ENCODE results near the gene PACSIN3.

Gene PACSIN3

GRCh38 chr11:47176328-47177228 is 9.7 kb downstream of the PACSIN3 start, which contains the start of gene ARFGAP2:
Gene ARFGAP2 (minus strand): TSS chr11:47176879. CDS start chr11:47176853, 26 bp downstream.
- peaks cover 3% of the 10 kb centered on the region for H3K27me3 Mint-ChIP-seq (ENCODE audit: low read depth, poor library complexity)

GRCh38 chr11:47175746-47176327 is 10.4 kb downstream of the PACSIN3 start:
- Mint-ChIP-seq H3K27me3 (ENCODE audit: low read depth, poor library complexity) (peaks cover 3% of the 10 kb centered on the region), H3K4me3 (peak overlapping the region; percentile 94), H3K4me1 (peaks cover 37% of the 10 kb centered on the region), H3K9me3 (no peaks in the 10 kb centered on the region), H3K27ac (peak overlapping the region; percentile 100), H3K36me3 (ENCODE audit: low read depth) (peaks cover 36% of the 10 kb centered on the region)
- no peak for DNase-seq
- TF ChIP-seq CTCF (IDR thresholded peaks at IDR 0.05), result no peak

More at GRCh38 chr11:47176328-47177228, 9.7 kb downstream of the PACSIN3 start, which contains the start of gene ARFGAP2:
- H3K36me3 Mint-ChIP-seq (ENCODE audit: low read depth), result peaks cover 28% of the 10 kb centered on the region
- no peak for TF ChIP-seq CTCF (IDR thresholded peaks at IDR 0.05)
- no peaks in the 10 kb centered on the region for H3K9me3 Mint-ChIP-seq
- peak; percentile 96 for DNase-seq
- peak within 1 kb of the TSS; percentile 100 for H3K27ac Mint-ChIP-seq
- H3K4me1 Mint-ChIP-seq, result peaks cover 37% of the 10 kb centered on the region
- peak within 1 kb of the TSS; percentile 95 for H3K4me3 Mint-ChIP-seq

- no peak for DNase-seq
- Mint-ChIP-seq H3K4me1 (peaks cover 26% of the 10 kb centered on the region), H3K9me3 (no peaks in the 10 kb centered on the region), H3K27ac (peak overlapping the region; percentile 60), H3K36me3 (ENCODE audit: low read depth) (peaks cover 38% of the 10 kb centered on the region), H3K4me3 (no peak overlapping the region), H3K27me3 (ENCODE audit: low read depth, poor library complexity) (peaks cover 2% of the 10 kb centered on the region)
- TF ChIP-seq CTCF (IDR thresholded peaks at IDR 0.05), result no peak
These were observed 13.4 kb downstream of the PACSIN3 start for GRCh38 chr11:47172740-47173336.

- no peaks in the 10 kb centered on the region for H3K9me3 Mint-ChIP-seq
- no peaks in the 10 kb centered on the region for H3K27me3 Mint-ChIP-seq (ENCODE audit: low read depth, poor library complexity)
- DNase-seq, result no peak
- peaks cover 38% of the 10 kb centered on the region for H3K36me3 Mint-ChIP-seq (ENCODE audit: low read depth)
- H3K4me1 Mint-ChIP-seq, result peaks cover 19% of the 10 kb centered on the region
- H3K27ac Mint-ChIP-seq, result no peak overlapping the region
- TF ChIP-seq CTCF (IDR thresholded peaks at IDR 0.05), result no peak
- H3K4me3 Mint-ChIP-seq, result no peak overlapping the region
These were observed 14.4 kb downstream of the PACSIN3 start for GRCh38 chr11:47171856-47172255.

GRCh38 chr11:47171061-47171838 is 15.0 kb downstream of the PACSIN3 start:
- no peaks in the 10 kb centered on the region for H3K27me3 Mint-ChIP-seq (ENCODE audit: low read depth, poor library complexity)
- H3K4me1 Mint-ChIP-seq, result peaks cover 19% of the 10 kb centered on the region
- H3K27ac Mint-ChIP-seq, result no peak overlapping the region
- H3K4me3 Mint-ChIP-seq, result no peak overlapping the region
- TF ChIP-seq CTCF (IDR thresholded peaks at IDR 0.05), result no peak
- no peaks in the 10 kb centered on the region for H3K9me3 Mint-ChIP-seq
- peaks cover 38% of the 10 kb centered on the region for H3K36me3 Mint-ChIP-seq (ENCODE audit: low read depth)
- DNase-seq, result no peak
